GM23338 (cell line): ENCODE measurements around the gene PINK1. TPM values are rescaled to one million over a fixed set of nuclear protein-coding genes. Genes with fewer than 3 reads are reported as not detected.

Source experiments
- ATAC-seq: fragments of 200-7000 bp; cut with Tn5 transposase; 3 replicates; pipeline ENCODE4 v1.9.1; 2020
- DNase-seq: peaks from one replicate; pipeline ENCODE4 v3.0.0-alpha.2; 2015; ENCODE audit warnings: low spot score
- H2AFZ ChIP-seq: fragments of 200-600 bp; sonication (generic); 2 replicates; pipeline ENCODE4 v1.8.0; 2016; ENCODE audit warnings: antibody characterized with exemption, mild to moderate bottlenecking, moderate library complexity
- H3F3A ChIP-seq: fragments of 200-600 bp; sonication (generic); replicated peaks from 2 replicates; pipeline ENCODE4 v1.8.0; 2017; ENCODE audit warnings: antibody characterized with exemption, mixed run types, low read depth
- H3K27ac ChIP-seq: fragments of 200-600 bp; sonication (generic); 2 replicates; pipeline ENCODE4 v1.6.1; 2016; ENCODE audit warnings: low read depth
- H3K27me3 ChIP-seq: fragments of 200-600 bp; sonication (generic); 2 replicates; pipeline ENCODE4 v1.8.0; 2016; ENCODE audit warnings: mild to moderate bottlenecking, mixed run types, moderate library complexity; ENCODE audit not compliant: insufficient read depth
- H3K36me3 ChIP-seq: fragments of 200-600 bp; sonication (generic); 2 replicates; pipeline ENCODE4 v1.8.0; 2016; ENCODE audit warnings: mild to moderate bottlenecking; ENCODE audit not compliant: insufficient read depth
- H3K4me1 ChIP-seq: fragments of 200-600 bp; sonication (generic); 2 replicates; pipeline ENCODE4 v1.8.0; 2016; ENCODE audit warnings: mild to moderate bottlenecking, moderate library complexity; ENCODE audit not compliant: insufficient read depth
- H3K4me2 ChIP-seq: fragments of 200-600 bp; sonication (generic); 2 replicates; pipeline ENCODE4 v1.7.1; 2017; ENCODE audit warnings: mixed run types
- H3K4me3 ChIP-seq: fragments of 200-600 bp; sonication (generic); 2 replicates; pipeline ENCODE4 v1.6.1; 2016; ENCODE audit warnings: mixed run types
- H3K79me2 ChIP-seq: fragments of 200-600 bp; sonication (generic); replicated peaks from 2 replicates; pipeline ENCODE4 v1.8.0; 2017; ENCODE audit warnings: mild to moderate bottlenecking; ENCODE audit not compliant: insufficient read depth
- H3K9me2 ChIP-seq: fragments of 200-600 bp; sonication (generic); 2 replicates; pipeline ENCODE4 v1.8.0; 2017; ENCODE audit not compliant: insufficient read depth
- H4K20me1 ChIP-seq: fragments of 200-600 bp; sonication (generic); replicated peaks from 2 replicates; pipeline ENCODE4 v1.8.0; 2017; ENCODE audit warnings: mild to moderate bottlenecking; ENCODE audit not compliant: insufficient read depth
- H3K27ac Mint-ChIP-seq: 2 replicates; pipeline ENCODE4 v1.8.0; 2020; ENCODE audit warnings: inconsistent platforms, mild to moderate bottlenecking, moderate library complexity, mixed read lengths
- H3K27me3 Mint-ChIP-seq: 3 replicates; pipeline ENCODE4 v1.8.0; 2022; ENCODE audit warnings: low read depth, mild to moderate bottlenecking, moderate library complexity, mixed read lengths, inconsistent platforms; ENCODE audit not compliant: insufficient read depth, poor library complexity
- H3K36me3 Mint-ChIP-seq: 3 replicates; pipeline ENCODE4 v1.8.0; 2021; ENCODE audit warnings: low read depth, mild to moderate bottlenecking, inconsistent platforms, moderate library complexity, mixed read lengths
- H3K4me1 Mint-ChIP-seq: 3 replicates; pipeline ENCODE4 v1.8.0; 2020; ENCODE audit warnings: mild to moderate bottlenecking, inconsistent platforms, mixed read lengths
- H3K4me3 Mint-ChIP-seq: 3 replicates; pipeline ENCODE4 v1.8.0; 2021; ENCODE audit warnings: moderate library complexity, mild to moderate bottlenecking, inconsistent platforms, mixed read lengths
- H3K9me3 Mint-ChIP-seq: 3 replicates; pipeline ENCODE4 v1.8.0; 2020; ENCODE audit warnings: moderate library complexity, mild to moderate bottlenecking, inconsistent platforms, mixed read lengths
- CREB1 ChIP-seq: fragments of 250-450 bp; sonication (Bioruptor Pico); IDR thresholded peaks from 2 replicates; pipeline ENCODE4 v1.5.0; 2020; ENCODE audit warnings: low read depth, mild to moderate bottlenecking, moderate library complexity
- EZH2 ChIP-seq: fragments of 200-600 bp; sonication (generic); IDR thresholded peaks from one replicate; pipeline ENCODE4 v1.8.0; 2017; ENCODE audit warnings: antibody characterized with exemption, mild to moderate bottlenecking, low read depth; ENCODE audit not compliant: unreplicated experiment
- EZH2phosphoT487 ChIP-seq: fragments of 200-600 bp; sonication (generic); IDR thresholded peaks from one replicate; pipeline ENCODE4 v1.8.1; 2018; ENCODE audit warnings: antibody characterized with exemption; ENCODE audit not compliant: unreplicated experiment
- JUNB ChIP-seq: IDR thresholded peaks from one replicate; pipeline ENCODE4 v1.6.1; 2016; ENCODE audit warnings: antibody characterized with exemption; ENCODE audit not compliant: unreplicated experiment
- NANOG ChIP-seq: IDR thresholded peaks from 2 replicates; pipeline ENCODE4 v1.6.1; 2016; ENCODE audit warnings: antibody characterized with exemption, borderline replicate concordance
- POLR2AphosphoS5 ChIP-seq: IDR thresholded peaks from 2 replicates; pipeline ENCODE4 v1.6.1; 2016; ENCODE audit warnings: antibody characterized with exemption, low read depth
- STAT1 ChIP-seq: IDR thresholded peaks from one replicate; pipeline ENCODE4 v1.6.1; 2016; ENCODE audit warnings: antibody characterized with exemption; ENCODE audit not compliant: unreplicated experiment
- ZNF331 ChIP-seq: fragments of 250-450 bp; sonication (Bioruptor Pico); IDR thresholded peaks from 2 replicates; pipeline ENCODE4 v1.5.0; 2020; ENCODE audit warnings: low read depth, mild to moderate bottlenecking, moderate library complexity
- polyA plus RNA-seq: library from polyadenylated mRNA; unstranded; fragments of >200 nt; fragmentation: Nextera tagmentation; extraction: Ambion mirVana; gene quantifications from 2 replicates; pipeline ENCODE4 v1.2.1, GENCODE V29; 2016
- total RNA-seq: library from RNA; depleted of rRNA; stranded (reverse); fragments of >200 nt; shearing (Covaris generic); gene quantifications from 2 replicates; pipeline ENCODE4 v1.2.3, GENCODE V29; 2014
- TF ChIP-seq, protein P1 (sequence below), 2 experiments: fragments of 200-600 bp in 1 of 2; sonication (generic) in 1 of 2; conservative IDR thresholded peaks; 2 replicates each; pipeline versions ENCODE4 v1.5.1 to v1.6.1; 2016 to 2017; ENCODE audit warnings: antibody characterized with exemption in 2 of 2, low read depth in 2 of 2, mild to moderate bottlenecking in 2 of 2, moderate library complexity in 1 of 2
- TF ChIP-seq, protein P2 (sequence below): IDR thresholded peaks from one replicate; pipeline ENCODE4 v1.6.1; 2018; ENCODE audit warnings: antibody characterized with exemption; ENCODE audit not compliant: unreplicated experiment
- TF ChIP-seq, protein P3 (sequence below): IDR thresholded peaks from 2 replicates; pipeline ENCODE4 v1.6.1; 2016; ENCODE audit warnings: antibody characterized with exemption

Gene PINK1
- total and polyA plus RNA-seq, 2 experiments from 2014 or later, result 20.8 to 42.7 TPM

DNA sequence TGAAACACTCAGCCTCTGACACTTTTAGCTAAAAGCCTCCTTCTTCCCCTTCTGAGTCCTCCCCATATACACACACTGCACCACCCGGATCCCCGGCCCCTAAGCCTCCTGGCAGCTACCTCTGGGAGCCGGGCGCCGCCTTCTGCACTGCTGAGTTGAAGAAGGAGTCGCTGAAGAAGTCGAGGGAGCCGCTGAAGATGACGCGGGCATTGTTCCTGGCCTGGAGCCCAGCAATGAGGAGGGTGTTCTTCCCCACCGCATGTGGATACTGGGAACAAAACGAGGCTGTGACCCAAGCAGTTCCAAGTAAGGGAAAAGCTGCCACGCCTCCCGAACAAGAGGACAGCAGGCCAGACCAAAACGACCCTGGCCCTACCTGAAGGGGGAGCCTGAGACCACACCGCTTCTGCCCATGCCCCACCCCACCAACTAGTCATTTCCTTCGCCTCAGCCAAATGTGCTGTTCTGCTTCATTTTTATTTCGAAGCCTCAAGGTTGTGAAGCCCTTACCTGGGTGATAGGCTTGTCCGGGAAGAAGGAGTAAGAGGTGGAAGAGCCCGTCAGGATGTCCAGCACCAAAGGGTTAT, 20.9 kb downstream of the PINK1 start:
- DNase-seq (peak; percentile 70), ATAC-seq (peak; percentile 82)
- Histone ChIP-seq H3K27ac (no peak overlapping the region), H3F3A (peaks cover 10% of the 10 kb centered on the region; the same call in 1 of the 2 replicates), H3K4me1 (no peaks in the 10 kb centered on the region), H3K36me3 (peaks cover 34% of the 10 kb centered on the region; the same call in 1 of the 2 replicates), H3K9me2 (no peaks in the 10 kb centered on the region), H3K79me2 (peaks cover 31% of the 10 kb centered on the region), H3K4me2 (no peak overlapping the region), H3K27me3 (no peaks in the 10 kb centered on the region), H2AFZ (no peak overlapping the region), H3K4me3 (no peak overlapping the region), H4K20me1 (peaks cover 14% of the 10 kb centered on the region; the same call in 1 of the 2 replicates)
- peaks cover 87% of the 10 kb centered on the region for H3K36me3 Mint-ChIP-seq
- H3K9me3 Mint-ChIP-seq, result no peaks in the 10 kb centered on the region
- H3K4me3 Mint-ChIP-seq, result no peak overlapping the region
- TF ChIP-seq POLR2AphosphoS5, result no peak
- TF ChIP-seq, protein P1, sequence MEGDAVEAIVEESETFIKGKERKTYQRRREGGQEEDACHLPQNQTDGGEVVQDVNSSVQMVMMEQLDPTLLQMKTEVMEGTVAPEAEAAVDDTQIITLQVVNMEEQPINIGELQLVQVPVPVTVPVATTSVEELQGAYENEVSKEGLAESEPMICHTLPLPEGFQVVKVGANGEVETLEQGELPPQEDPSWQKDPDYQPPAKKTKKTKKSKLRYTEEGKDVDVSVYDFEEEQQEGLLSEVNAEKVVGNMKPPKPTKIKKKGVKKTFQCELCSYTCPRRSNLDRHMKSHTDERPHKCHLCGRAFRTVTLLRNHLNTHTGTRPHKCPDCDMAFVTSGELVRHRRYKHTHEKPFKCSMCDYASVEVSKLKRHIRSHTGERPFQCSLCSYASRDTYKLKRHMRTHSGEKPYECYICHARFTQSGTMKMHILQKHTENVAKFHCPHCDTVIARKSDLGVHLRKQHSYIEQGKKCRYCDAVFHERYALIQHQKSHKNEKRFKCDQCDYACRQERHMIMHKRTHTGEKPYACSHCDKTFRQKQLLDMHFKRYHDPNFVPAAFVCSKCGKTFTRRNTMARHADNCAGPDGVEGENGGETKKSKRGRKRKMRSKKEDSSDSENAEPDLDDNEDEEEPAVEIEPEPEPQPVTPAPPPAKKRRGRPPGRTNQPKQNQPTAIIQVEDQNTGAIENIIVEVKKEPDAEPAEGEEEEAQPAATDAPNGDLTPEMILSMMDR (conservative IDR thresholded peaks at IDR 0.05; ENCODE audit: low read depth in 2 of 2), result peak; percentile 42 to 63
- H3K27me3 Mint-ChIP-seq, result peaks cover 5% of the 10 kb centered on the region
- no peak overlapping the region for H3K27ac Mint-ChIP-seq
- peaks cover under 1% of the 10 kb centered on the region for H3K4me1 Mint-ChIP-seq

DNA sequence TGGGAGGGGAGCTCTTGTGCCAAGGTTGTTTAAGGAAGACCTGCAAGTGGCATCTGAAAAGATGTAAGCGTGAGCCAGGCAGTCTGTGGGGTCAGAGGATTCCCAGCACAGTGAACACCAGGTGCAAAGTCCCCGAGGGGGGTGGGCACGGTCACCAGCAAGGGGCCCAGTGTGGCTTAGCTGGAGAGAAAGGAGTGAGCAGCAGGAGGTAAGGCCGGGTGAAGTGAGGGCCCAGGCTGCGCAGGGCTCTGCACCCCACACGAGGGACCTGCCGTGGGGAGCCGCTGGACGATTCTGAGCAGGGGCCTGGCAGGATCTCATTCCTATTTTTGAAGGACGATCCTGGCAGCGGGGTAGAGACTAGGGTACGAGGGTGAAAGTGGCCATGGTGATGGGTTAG, 23.8 kb downstream of the PINK1 start:
- Histone ChIP-seq H4K20me1 (peaks cover 23% of the 10 kb centered on the region), H3K79me2 (peaks cover 50% of the 10 kb centered on the region), H3K36me3 (peaks cover 23% of the 10 kb centered on the region; the same call in 1 of the 2 replicates), H3K4me3 (no peak overlapping the region), H3K27me3 (no peaks in the 10 kb centered on the region), H3F3A (0 out of 2 replicates have a peak, but pooled peaks cover 18% of the 10 kb centered on the region), H3K4me2 (no peak overlapping the region), H3K4me1 (peaks cover 9% of the 10 kb centered on the region), H3K9me2 (no peaks in the 10 kb centered on the region), H3K27ac (no peak overlapping the region), H2AFZ (no peak overlapping the region)
- DNase-seq (no peak), ATAC-seq (no peak)
- Mint-ChIP-seq H3K36me3 (peaks cover 73% of the 10 kb centered on the region), H3K27me3 (peaks cover 11% of the 10 kb centered on the region), H3K4me3 (no peak overlapping the region), H3K4me1 (peaks cover 10% of the 10 kb centered on the region), H3K9me3 (no peaks in the 10 kb centered on the region), H3K27ac (no peak overlapping the region)
- TF ChIP-seq JUNB (no peak), STAT1 (no peak), POLR2AphosphoS5 (no peak), ZNF331 (CRISPR knock-in tag) (no peak), CREB1 (CRISPR knock-in tag) (no peak), NANOG (no peak), EZH2 (no peak), EZH2phosphoT487 (no peak)
- TF ChIP-seq, protein P2, sequence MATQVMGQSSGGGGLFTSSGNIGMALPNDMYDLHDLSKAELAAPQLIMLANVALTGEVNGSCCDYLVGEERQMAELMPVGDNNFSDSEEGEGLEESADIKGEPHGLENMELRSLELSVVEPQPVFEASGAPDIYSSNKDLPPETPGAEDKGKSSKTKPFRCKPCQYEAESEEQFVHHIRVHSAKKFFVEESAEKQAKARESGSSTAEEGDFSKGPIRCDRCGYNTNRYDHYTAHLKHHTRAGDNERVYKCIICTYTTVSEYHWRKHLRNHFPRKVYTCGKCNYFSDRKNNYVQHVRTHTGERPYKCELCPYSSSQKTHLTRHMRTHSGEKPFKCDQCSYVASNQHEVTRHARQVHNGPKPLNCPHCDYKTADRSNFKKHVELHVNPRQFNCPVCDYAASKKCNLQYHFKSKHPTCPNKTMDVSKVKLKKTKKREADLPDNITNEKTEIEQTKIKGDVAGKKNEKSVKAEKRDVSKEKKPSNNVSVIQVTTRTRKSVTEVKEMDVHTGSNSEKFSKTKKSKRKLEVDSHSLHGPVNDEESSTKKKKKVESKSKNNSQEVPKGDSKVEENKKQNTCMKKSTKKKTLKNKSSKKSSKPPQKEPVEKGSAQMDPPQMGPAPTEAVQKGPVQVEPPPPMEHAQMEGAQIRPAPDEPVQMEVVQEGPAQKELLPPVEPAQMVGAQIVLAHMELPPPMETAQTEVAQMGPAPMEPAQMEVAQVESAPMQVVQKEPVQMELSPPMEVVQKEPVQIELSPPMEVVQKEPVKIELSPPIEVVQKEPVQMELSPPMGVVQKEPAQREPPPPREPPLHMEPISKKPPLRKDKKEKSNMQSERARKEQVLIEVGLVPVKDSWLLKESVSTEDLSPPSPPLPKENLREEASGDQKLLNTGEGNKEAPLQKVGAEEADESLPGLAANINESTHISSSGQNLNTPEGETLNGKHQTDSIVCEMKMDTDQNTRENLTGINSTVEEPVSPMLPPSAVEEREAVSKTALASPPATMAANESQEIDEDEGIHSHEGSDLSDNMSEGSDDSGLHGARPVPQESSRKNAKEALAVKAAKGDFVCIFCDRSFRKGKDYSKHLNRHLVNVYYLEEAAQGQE, result no peak
- TF ChIP-seq, protein P3, sequence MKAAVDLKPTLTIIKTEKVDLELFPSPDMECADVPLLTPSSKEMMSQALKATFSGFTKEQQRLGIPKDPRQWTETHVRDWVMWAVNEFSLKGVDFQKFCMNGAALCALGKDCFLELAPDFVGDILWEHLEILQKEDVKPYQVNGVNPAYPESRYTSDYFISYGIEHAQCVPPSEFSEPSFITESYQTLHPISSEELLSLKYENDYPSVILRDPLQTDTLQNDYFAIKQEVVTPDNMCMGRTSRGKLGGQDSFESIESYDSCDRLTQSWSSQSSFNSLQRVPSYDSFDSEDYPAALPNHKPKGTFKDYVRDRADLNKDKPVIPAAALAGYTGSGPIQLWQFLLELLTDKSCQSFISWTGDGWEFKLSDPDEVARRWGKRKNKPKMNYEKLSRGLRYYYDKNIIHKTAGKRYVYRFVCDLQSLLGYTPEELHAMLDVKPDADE, result no peak
